GM19193 (cell line): ENCODE results near the gene FBN2.

Experiments used
- POLR2A ChIP-seq: IDR thresholded peaks from 4 replicates; pipeline ENCODE4 v1.6.1; 2011; ENCODE audit not compliant: insufficient read depth, insufficient read length; ENCODE audit errors: extremely low read depth

Gene FBN2

GRCh38 chr5:128512894-128513293 lies 25.2 kb downstream of the FBN2 start:
- no peak for TF ChIP-seq POLR2A

DNA sequence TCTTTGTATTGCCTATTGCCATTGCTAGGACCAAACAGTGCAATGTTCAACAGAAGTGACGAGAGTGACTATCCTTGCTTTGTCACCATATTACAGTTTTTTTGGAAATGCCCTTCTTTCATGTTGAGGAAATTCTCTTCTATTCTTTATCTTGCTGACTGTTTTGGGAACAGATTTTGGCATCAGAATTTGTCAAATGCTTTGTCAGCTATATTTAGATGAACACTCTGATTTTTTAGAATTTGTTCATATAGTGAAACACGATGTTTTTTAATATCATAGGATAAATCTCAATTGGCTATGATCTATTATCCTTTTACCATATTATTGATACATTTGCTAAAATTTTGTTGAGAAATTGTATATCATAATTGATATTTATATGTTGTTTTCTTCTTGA lies 31.4 kb downstream of the FBN2 start:
- no peak for TF ChIP-seq POLR2A

DNA sequence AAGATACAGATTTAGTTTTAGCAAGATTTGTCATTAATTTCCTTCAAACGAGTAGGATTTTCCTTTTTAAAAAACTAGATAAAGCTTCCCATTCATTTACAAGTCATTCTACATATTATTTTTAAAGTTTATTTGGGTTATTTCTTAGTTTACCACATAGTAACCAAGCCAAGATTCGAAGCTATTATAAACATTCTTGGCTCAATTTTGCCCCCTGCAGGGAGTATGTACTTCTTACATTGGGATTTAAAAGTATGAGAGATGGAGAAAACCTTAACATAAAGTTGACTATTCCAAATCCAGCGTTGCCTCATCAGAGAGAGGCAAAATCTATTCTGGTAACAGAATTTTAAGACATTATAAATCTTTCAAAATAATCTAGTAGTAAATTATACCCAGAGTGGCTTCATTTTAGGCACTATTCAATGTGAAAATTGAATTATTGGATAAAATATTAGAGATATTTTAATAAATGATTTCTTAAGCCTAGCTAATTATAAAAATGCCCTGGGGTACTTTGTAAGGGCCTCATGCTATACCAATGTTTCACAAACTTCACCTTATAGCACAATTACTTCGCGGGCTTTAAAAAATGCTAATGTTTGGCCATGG lies 39.1 kb downstream of the FBN2 start:
- TF ChIP-seq POLR2A, result no peak

DNA sequence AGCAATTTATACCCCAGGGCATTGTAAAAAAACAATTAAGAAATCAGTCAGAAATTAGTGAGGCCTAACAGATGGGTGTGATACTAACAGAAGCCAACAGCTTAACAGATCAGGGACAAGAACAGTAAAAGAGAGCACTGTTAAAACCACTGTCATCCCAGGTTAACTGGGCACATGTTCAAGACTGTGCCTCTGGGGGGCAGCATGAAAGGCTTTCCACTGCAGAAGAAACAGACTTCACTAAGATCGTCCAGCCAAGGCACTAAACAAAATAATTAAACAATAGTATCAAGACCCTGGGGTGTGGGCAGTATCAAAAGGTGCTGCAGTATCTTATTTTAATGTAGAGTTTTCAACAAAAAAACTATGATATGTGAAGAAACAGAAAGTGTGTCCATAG lies 43.5 kb downstream of the FBN2 start:
- no peak for TF ChIP-seq POLR2A

DNA sequence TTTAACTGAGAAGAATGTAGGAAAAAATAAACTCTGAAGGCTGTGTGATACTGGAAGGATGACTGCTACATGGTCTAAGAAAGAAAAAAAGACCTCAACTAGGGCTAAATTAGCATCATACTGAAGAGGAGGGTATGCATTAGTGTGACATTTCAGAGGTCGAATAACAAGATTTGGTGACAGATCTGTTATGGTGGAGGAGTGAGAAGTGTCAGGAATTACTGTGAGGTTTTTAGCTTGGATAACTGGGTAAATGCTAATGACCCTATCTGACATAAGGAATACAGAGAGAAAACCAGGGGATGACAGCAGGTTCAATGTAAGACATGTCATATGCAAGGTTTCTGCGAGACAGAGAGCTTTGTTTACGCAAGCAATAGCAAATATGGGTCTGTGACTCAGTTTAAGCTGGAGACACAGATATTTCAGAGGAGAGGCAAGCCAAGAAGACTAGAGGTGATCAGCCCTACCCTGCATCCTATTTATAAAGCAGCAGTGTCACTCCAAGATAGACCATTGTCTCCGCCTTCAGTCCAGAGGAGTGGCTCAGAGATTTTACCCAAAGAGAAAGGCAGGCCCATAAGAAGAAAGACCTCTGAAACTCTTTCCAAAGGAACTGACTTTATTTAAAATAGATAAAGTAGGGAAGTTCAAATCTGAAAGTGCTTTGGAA lies 44.3 kb downstream of the FBN2 start:
- TF ChIP-seq POLR2A, result no peak

- TF ChIP-seq POLR2A, result no peak
These were observed 46.8 kb downstream of the FBN2 start for GRCh38 chr5:128491291-128491690.

GRCh38 chr5:128490761-128491160 lies 47.3 kb downstream of the FBN2 start:
- no peak for TF ChIP-seq POLR2A

DNA sequence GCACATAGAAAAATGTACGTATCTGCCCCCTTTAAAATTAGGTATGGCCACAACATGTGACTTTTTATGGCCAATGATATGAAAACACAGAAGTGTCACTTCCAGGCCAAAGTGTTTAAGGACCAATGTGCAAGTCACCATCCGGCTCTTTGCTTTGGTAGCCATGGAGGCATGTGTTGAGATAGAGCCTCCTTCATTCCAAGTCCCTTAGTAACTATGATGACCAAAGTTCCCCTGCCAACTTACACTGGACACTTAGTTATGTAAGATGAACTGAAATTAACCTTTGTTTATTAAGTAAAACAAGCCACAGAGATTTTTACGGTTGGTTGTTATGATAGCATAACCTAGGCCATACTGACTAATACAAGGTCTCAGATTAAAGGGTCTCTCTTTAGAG lies 51.0 kb downstream of the FBN2 start:
- no peak for TF ChIP-seq POLR2A

- TF ChIP-seq POLR2A, result no peak
These were observed 54.3 kb downstream of the FBN2 start for GRCh38 chr5:128483738-128484137.

DNA sequence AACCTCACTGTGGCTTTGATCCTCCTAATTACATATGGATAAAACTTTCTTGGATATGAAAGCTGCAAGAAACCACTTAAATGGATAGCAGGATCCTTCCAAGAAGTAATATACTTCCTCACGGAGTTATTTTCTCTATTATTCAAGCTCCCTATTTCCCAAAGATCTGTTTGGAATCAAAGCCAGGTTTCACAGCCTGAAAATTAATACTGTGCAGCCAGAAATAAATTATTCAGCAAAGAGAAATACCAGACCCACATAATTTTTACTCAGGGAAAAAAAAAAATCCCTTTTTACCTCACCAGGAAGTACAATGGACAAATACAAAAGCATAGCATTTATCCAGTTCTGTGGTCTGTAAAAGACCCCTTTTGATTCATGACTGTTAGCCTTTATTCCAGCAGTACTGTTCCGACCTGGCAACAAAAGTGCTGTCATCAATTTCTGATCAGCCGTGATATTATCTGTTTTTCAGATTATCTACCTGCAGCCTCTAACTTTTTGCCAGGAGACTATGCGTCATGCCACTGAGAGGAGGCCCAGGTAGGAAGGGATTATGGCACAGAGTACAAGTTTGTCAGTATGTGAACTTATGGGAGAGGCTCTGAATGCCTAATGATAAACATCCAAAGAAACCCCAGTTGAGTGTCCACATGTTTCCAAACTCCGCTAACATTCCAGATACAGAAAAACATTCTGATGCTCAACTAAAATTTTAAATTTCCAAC lies 57.0 kb downstream of the FBN2 start:
- TF ChIP-seq POLR2A, result no peak

- no peak for TF ChIP-seq POLR2A
These were observed 57.9 kb downstream of the FBN2 start for GRCh38 chr5:128480158-128480557.

DNA sequence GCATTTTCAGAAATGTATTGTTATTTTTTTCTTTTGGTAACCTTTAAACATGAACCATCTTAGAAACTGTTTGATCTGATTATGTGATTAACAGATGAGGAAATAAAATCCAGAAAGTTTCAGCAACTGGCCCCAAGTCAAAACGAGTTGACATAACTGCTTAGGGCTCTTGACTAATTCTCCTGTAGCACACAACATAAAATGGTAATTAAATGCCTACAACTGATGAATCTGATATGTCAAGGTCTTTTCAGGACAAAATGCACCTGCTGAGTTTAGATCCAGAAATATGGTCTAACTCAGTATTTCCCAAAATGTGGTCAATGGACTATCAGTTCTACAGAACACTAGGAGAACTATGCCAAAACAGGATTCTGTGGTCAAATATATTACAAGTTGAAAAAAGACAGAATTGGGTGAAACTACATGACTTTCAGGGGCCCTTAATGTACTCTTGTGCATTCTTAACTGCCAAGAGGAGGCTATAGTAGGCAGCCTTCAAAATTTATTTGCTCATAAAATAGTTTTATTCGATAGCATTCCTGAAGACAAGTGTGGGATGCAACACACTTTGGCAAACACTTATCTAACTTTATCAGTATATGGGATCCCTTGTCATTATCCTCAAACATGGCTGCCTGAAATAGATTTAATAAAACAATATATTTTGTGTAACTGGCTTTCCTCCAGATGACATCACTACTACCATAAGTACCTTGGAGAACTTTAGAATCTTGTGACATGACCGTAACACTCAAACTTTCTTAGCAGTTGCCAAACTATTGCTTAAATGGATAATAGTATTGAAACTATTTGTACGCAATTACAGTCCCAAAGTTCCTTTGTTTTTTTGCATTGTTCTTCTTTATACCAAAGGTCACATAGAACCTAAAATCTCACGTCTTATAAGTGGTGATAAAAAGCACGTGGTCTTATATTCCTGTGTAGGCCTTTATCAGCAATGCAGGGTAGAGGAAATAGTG lies 59.4 kb downstream of the FBN2 start:
- TF ChIP-seq POLR2A, result no peak

- TF ChIP-seq POLR2A, result no peak
These were observed 60.1 kb downstream of the FBN2 start for GRCh38 chr5:128477944-128478343.

DNA sequence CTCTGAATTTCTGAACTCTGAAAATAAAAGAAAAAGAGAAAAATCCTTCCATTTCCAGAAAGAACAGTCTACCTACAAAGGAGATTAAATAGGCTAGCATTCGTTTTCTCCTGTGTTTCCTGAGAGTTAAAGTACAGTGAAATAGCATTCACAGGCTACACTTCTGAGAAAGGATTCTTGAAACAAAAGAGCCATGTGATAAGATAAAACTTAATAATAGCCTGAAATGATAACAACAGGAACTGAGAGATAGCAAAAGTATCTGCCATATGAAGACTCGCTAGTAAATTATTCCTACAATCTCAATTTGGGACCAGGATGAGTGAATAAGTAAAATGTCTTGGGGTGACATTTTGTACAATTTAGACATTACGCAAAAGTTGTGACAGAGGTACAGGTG lies 62.4 kb downstream of the FBN2 start:
- no peak for TF ChIP-seq POLR2A

- TF ChIP-seq POLR2A, result no peak
These were observed 65.1 kb downstream of the FBN2 start for GRCh38 chr5:128472919-128473318.
